Raji (cell line): ENCODE results near the gene ZKSCAN8.

Experiments used
- POLR2A ChIP-seq: IDR thresholded peaks from 2 replicates; pipeline ENCODE4 v1.6.1; 2011; ENCODE audit warnings: low read depth, low read length, control low read depth; ENCODE audit not compliant: insufficient read depth

Gene ZKSCAN8

DNA sequence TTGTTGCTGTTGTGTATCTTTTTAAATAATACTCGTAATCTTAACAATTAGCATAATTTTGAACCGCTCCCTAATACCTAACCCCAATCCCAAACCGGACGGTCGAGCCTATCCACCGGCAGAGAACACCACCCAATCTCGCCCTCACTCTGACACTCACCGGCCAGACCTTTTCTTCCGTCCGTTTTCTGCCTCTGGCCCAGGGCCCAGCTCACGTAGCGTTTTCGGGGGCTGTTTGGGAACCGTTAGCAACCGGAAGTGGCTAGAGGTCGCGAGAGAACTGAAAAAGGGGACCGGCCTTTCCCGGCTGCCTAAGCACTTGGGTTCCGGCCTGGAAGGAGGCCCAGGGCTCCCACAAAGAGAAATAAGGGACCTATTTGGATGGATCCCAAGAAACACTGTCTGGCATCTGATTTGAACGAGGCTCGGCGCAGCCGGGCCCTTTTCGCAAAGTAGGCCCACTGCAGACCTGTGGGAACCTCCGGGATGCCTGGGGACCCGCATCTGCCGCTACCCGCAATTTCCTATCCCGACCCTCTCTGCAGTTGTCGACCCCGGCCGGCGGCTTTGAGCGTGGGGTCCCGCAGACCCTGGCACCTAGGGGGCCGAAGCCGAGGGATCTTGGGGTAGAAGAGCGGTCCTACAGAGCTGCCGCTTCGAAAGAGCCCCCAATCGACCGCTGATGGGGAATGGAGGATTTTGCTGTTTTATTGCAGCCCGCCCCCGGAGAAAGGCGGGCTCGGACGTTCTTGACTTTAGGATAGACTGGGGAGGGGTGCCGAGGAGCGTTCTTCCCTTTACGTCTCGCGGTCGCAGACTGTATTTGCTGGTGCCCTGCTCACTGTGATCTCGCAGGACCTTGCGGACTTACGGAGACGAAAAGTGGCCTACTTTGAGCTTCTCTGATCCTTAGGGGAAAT lies 4.8 kb upstream of the ZKSCAN8 start:
- TF ChIP-seq POLR2A: peak; percentile 81

DNA sequence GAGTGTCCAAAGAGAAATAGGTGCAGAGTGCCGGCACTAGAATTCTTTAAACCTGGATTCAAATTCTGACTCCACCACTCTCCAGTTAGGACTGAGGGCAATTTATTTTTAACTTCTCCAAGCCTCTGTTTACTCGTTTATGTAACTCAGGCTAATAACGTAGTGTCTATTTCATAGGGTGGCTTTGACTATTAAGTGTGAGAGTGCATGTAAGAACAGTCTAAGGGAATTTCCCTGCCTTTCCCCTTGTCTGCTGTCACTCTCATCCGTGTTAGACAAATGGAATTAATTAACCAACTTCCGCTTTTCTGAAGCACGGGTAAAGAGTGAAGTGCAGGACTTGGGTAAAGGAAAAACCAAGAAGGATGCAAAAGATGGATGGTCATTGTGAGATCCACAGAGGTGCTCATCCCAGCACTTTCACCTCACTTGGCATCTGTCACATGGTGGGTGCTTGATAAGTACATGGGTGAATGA lies 4.1 kb upstream of the ZKSCAN8 start:
- no peak; the same call in 1 of the 2 replicates for TF ChIP-seq POLR2A

DNA sequence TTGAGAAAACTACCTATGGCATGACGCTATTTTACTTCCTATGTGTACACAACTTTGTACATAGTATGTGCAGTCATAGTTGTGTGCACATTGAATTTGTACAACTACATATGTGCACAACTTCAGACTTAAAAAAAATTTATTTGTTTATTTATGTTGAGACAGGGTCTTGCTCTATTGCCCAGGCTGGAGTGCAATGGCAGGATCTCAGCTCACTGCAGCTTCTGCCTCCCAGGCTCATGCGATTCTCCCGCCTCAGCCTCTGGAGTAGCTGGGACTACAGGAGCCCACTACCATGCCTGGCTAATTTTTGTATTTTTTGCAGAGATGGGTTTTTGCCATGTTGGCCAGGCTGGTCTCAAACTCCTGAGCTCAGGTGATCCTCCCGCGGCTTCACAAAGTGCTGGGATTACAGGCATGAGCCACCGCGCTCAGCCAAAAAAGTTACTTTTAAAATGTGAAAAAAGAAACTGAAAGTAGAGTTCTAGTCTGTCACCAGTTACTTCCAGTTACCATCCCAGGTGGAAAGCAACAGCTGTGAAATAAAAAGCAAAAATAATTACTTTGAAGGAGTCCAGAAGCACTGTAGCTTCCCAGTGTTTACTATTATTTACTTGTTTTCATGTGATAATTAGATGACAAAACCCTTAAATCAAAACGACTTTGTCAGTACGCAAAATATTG lies 1.7 kb upstream of the ZKSCAN8 start:
- TF ChIP-seq POLR2A: no peak

DNA sequence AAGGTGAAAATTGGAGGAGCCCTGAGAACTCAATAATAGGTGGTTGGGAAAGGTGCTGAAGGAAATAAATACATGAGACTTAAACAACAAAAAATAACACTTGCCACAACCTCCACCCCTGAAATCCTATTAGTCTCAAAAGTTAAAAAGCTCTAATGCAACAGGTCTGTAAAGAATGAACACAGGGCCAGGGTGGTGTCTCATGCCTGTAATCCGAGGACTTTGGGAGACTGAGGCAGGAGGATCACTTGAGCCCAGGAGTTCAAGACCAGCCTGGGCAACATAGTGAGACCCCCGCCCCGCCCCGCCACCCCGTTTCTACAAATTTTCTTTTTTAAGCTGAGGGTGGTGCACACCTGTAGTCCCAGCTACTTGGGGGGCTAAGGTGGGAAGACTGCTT lies 1.1 kb upstream of the ZKSCAN8 start:
- no peak for TF ChIP-seq POLR2A

DNA sequence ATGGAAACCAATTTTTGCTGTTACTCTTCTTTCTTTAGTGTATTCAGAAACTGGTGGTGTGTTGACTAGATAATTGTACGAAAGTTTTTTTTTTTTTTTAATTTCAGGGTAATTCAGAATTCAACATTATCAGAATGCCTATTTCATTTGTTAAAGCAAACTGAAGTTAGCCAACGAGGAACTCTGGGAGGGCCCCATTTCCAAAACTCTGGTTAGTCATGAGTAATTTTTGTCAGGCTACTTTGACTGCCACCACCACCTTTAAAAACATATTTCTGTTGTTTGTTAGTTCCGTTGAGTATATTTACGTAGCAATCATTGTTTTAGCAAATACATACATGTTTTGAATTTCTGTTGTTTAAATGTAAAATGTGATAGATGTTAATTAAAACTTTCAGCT lies 763 bp downstream of the ZKSCAN8 start:
- no peak for TF ChIP-seq POLR2A

DNA sequence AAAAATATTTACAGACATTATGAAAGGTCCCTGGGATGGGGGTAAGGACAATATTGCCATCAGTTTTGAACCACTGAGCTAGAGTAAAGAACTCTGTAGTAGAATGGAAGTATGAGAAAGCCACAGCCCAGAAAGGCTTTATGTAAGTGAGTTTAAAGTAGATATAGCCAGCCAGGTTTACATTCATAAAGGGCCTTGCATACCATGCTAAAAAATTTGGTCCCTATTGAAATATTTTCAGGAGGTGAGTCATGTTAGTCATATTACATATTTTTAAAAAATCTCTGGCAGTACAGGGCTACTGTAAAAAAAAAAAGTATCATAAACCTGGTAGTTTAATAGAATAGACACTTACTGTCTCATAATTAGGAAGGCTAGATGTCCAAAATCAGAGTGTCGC lies 3.5 kb downstream of the ZKSCAN8 start:
- TF ChIP-seq POLR2A: no peak

DNA sequence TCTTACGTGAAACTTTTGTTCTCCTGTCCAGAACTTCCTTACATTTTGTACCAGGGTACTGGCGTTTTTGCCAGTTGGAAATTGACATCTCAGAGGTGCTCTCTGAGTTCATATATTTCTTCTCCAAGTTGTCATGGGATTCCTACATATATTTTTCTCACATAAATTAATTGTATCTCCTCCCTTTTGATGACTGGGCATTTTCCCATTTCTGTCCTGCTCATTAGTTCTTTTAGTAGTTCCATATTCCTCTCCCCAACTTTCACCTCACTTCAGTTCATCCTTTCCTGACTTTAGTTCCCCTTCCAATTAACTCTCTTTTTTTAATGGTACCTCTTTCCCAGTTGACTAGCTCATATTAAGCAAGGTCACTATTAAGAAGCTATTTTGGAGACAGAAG lies 10.8 kb downstream of the ZKSCAN8 start:
- TF ChIP-seq POLR2A: no peak

DNA sequence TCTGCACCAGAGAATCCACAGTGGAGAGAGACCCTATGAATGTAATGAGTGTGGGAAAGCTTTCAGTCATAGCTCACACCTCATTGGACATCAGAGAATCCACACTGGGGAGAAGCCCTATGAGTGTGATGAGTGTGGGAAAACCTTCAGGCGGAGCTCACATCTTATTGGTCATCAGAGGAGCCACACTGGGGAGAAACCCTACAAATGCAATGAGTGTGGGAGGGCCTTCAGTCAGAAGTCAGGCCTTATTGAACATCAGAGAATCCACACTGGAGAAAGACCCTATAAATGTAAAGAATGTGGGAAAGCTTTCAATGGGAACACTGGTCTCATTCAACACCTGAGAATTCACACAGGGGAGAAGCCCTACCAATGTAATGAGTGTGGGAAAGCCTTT lies 11.9 kb downstream of the ZKSCAN8 start:
- no peak for TF ChIP-seq POLR2A

DNA sequence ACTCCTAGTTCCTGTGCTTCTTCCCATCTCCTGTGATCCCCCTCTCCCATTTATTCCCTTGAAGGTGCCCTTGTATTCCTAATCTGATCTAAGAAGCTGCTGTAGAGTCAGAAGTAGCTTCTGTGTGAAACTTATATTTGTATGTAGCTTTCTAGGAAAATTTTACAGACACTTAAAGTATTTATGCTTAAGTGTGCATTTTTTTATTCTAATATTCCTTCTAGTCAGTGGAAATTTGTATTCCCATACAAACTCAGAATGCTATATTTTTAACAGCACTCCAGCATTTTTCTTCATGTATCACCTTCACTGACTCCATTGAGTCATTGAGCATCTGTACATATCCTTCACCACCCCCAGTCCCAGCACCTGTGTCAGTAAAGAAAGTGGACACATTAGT lies 12.7 kb downstream of the ZKSCAN8 start:
- no peak for TF ChIP-seq POLR2A

DNA sequence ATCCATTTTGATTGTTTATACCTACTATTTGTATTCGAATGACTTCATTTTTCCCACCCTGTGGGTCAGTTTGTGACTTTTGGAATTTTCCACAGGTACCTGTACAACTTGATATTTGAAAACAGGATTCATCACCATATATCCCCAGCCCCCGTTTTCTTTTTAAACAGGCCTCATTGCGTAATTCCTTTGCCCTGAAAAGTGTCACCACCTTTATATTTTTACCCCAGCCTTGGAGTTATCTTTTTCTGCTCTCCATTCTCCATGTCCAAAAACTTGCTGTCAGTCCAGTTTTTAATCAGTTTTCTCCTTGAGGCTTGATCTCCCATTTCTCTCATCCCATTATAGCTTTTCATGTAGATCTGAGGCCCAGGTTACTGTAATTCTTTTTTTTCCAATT lies 16.6 kb downstream of the ZKSCAN8 start:
- no peak for TF ChIP-seq POLR2A

DNA sequence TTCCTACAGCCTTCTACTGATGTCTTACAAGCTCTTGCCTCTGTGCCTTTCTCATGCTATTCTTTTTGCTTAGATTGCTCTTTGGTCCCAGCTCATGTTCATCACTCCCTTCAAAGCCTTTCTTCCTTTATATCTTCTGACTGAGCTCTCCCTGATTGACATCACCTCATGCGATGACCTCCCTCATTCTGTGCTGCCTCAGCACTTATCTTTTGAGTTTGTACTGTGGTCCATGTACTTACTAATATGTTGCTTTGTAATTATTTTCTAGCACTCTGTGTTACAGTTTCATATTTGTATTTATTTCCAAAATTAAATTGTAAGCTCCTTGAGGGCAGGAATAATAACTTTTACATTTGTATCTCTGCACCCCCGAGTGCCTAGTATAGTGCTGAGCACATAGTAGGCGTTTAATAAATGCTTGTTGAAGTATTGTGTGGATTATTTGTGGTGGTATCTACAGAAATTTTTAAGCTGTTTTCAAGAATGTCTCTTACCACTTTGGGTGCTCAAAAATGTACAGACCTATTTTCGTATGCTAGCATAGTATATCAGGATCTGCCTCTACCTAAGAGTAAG lies 17.4 kb downstream of the ZKSCAN8 start:
- TF ChIP-seq POLR2A: no peak

DNA sequence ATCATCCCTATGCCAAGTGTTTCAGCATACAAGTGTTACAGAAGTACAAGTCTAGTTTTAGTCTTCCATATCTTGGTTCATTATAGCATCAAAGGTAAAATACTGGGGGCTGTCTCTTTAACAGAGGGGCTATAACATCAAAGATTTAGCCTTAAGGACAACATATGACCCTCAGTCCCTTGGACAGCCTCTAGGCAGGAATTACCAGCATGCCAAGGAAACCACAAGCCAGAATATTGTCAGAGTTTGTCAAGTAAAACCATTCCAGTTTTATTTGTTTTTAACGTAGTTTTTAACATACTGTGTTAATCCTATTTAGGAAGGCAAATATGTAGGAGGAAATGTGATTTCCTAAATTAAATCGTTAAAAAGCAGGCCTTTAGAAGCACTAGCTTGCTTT lies 18.6 kb downstream of the ZKSCAN8 start:
- no peak for TF ChIP-seq POLR2A

DNA sequence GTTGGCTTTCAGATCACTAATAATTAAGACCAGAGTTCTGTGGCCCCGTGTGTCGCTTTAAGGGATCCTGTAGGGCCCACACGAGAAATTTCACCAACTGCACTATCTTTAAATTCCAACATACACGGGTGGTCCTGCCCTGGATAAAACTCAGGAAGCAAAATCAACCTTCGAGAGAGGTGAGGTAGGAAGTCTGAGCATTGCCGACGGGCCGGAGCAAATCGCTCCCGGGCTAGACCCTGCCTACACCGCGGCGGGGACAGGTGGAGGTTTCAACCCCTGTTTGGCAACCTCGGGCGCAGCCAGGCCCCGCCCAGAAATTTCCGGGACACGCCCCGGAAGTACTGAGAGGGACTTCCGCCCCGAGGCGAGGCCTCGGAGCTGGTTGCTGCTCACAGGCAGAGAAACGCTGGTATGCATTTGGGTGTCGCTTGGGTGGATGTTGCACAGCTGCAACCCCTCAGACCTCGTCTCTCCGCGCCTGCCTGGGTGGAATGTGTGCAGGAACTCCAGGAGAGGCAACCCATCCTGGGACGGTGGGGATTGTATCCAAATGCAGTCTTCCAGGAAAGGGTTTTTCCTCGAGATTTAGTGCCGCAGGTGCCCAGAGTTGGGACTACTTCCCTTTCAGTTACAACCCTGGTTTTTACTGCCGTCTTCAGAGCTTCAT lies 19.9 kb downstream of the ZKSCAN8 start:
- peak; percentile 64 for TF ChIP-seq POLR2A

DNA sequence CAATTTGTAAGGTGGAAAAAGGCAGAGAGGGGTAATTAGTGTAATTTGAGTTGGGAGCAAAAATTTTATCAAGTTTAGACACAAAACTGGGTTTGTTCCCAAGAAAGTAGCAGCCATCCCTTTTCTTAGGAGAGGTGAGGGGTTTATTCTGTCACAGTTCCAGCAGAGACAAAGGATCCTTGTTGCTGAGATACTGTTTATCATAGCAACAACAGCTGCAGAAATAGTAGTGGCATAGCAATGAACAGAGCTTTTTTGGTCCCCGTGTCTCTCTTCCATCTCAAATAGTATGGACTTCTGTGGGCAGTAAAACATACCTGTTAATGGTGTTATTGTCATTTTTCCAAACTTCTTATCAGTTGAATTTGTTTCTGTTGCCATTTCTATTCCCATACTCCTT lies 23.9 kb downstream of the ZKSCAN8 start:
- TF ChIP-seq POLR2A: no peak

DNA sequence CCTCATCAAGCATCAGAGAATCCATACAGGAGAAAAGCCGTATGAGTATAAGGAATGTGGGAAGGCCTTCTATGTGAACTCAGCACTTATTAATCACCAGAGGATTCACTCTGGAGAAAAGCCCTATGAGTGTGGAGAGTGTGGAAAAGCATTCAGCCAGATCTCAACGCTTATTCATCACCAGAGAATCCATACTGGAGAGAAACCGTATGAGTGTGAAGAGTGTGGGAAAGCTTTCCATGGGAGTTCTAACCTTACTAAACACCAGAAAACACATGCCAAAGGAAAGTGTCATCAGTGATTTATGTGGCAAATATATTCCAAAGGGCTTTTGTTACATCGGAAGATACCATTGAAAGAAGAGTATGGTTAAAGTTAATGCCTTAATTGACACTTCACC lies 25.4 kb downstream of the ZKSCAN8 start:
- no peak for TF ChIP-seq POLR2A
